NT2/D1 (cell line): ENCODE measurements around the gene BEAN1.

Source experiments
- YY1 ChIP-seq: IDR thresholded peaks from 2 replicates; pipeline ENCODE4 v1.6.1; 2011; ENCODE audit not compliant: insufficient read length, insufficient read depth
- ZNF274 ChIP-seq: IDR thresholded peaks from 2 replicates; pipeline ENCODE4 v1.6.1; 2011; ENCODE audit warnings: mild to moderate bottlenecking, low read depth, low read length

DNA sequence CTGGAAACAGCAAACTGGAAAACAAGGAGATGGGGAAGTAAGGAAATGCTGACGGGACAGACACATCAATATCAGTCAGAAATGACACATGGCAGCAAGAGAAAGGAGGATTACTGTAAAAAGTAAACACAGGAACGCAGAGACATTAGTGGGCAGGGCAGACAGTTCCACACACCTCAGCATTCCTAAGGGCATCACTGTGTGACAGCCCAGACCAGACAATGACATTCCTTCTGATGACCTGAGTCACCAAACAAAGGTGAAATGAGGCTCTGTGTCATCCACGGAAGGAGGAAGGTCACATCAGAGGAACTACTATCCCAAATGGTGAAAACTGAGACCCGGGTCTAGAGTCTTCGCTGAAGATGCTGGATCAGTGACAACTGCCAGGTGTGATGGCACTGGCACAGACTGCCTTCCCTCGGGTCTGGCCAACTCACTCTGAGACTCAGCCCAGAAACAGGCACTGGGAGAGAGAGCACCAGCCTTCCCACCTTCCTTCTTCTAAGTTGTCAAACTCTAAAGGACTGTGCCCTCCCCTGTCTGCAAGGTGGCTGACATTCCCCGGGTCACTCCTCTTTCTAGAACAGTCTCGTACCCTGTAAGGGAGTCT, 86.1 kb downstream of the BEAN1 start:
- TF ChIP-seq YY1 (no peak), ZNF274 (no peak)
